ENCODE measurements around the gene GSTM4.

DNA sequence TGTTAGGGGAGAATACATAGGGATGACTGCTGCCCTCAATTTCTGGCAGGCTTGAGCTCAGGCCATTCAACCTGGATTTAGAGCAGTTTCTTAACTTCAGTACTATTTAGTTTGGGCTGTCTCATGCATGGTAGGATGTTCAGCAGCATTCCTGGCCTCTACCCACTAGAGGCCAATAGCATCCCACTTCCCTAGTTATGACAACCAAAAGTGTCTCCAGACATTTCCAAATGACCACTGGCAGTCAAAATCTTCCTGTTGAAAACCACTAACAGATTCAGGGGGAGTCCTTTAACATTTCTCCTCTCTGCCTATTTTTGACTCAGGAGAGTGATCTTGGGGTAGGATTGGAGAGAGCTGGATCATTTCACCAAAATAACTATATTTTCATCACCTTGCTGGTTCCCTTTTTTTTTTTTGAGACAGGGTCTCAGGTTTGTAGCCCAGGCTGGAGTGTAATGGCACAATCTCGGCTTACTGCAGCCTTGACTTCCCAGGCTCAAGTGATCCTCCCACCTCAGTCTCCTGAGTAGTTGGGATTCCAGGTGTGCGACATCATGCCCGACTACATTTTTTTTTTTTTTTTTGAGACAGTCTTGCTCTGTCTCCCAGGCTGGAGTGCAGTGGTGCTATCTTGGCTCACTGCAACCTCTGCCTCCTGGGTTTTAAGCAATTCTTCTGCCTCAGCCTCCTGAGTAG is 45.1 kb upstream of the GSTM4 start:
- TF ChIP-seq, protein P1, sequence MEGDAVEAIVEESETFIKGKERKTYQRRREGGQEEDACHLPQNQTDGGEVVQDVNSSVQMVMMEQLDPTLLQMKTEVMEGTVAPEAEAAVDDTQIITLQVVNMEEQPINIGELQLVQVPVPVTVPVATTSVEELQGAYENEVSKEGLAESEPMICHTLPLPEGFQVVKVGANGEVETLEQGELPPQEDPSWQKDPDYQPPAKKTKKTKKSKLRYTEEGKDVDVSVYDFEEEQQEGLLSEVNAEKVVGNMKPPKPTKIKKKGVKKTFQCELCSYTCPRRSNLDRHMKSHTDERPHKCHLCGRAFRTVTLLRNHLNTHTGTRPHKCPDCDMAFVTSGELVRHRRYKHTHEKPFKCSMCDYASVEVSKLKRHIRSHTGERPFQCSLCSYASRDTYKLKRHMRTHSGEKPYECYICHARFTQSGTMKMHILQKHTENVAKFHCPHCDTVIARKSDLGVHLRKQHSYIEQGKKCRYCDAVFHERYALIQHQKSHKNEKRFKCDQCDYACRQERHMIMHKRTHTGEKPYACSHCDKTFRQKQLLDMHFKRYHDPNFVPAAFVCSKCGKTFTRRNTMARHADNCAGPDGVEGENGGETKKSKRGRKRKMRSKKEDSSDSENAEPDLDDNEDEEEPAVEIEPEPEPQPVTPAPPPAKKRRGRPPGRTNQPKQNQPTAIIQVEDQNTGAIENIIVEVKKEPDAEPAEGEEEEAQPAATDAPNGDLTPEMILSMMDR (IDR thresholded peaks at IDR 0.05): no peak
- no peak for TF ChIP-seq EHMT2 (IDR thresholded peaks at IDR 0.05; ENCODE audit: low read depth)
- no peak for TF ChIP-seq MAFK (IDR thresholded peaks at IDR 0.05; ENCODE audit: partially characterized antibody)
- TF ChIP-seq, protein P2, sequence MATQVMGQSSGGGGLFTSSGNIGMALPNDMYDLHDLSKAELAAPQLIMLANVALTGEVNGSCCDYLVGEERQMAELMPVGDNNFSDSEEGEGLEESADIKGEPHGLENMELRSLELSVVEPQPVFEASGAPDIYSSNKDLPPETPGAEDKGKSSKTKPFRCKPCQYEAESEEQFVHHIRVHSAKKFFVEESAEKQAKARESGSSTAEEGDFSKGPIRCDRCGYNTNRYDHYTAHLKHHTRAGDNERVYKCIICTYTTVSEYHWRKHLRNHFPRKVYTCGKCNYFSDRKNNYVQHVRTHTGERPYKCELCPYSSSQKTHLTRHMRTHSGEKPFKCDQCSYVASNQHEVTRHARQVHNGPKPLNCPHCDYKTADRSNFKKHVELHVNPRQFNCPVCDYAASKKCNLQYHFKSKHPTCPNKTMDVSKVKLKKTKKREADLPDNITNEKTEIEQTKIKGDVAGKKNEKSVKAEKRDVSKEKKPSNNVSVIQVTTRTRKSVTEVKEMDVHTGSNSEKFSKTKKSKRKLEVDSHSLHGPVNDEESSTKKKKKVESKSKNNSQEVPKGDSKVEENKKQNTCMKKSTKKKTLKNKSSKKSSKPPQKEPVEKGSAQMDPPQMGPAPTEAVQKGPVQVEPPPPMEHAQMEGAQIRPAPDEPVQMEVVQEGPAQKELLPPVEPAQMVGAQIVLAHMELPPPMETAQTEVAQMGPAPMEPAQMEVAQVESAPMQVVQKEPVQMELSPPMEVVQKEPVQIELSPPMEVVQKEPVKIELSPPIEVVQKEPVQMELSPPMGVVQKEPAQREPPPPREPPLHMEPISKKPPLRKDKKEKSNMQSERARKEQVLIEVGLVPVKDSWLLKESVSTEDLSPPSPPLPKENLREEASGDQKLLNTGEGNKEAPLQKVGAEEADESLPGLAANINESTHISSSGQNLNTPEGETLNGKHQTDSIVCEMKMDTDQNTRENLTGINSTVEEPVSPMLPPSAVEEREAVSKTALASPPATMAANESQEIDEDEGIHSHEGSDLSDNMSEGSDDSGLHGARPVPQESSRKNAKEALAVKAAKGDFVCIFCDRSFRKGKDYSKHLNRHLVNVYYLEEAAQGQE (IDR thresholded peaks at IDR 0.05): no peak
- TF ChIP-seq RAD21 (conservative IDR thresholded peaks at IDR 0.05 in 1 of 2, IDR thresholded peaks at IDR 0.05 in 1 of 2): no peak
- TF ChIP-seq SMC3 (IDR thresholded peaks at IDR 0.05): no peak
- TF ChIP-seq EP300 (IDR thresholded peaks at IDR 0.05): no peak
- no peak for TF ChIP-seq POLR2A (IDR thresholded peaks at IDR 0.05; ENCODE audit: low read length)
- TF ChIP-seq CHD2 (IDR thresholded peaks at IDR 0.05; ENCODE audit: low read length, partially characterized antibody): no peak
- TF ChIP-seq, protein P3, sequence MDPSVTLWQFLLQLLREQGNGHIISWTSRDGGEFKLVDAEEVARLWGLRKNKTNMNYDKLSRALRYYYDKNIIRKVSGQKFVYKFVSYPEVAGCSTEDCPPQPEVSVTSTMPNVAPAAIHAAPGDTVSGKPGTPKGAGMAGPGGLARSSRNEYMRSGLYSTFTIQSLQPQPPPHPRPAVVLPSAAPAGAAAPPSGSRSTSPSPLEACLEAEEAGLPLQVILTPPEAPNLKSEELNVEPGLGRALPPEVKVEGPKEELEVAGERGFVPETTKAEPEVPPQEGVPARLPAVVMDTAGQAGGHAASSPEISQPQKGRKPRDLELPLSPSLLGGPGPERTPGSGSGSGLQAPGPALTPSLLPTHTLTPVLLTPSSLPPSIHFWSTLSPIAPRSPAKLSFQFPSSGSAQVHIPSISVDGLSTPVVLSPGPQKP (IDR thresholded peaks at IDR 0.05; ENCODE audit: low read depth, low read length): no peak
- no peak for TF ChIP-seq CHD4 (IDR thresholded peaks at IDR 0.05; ENCODE audit: borderline replicate concordance)
- TF ChIP-seq, protein P4, sequence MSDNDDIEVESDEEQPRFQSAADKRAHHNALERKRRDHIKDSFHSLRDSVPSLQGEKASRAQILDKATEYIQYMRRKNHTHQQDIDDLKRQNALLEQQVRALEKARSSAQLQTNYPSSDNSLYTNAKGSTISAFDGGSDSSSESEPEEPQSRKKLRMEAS (IDR thresholded peaks at IDR 0.05): no peak
